BE2C (cell line): ENCODE data around the gene PRKCG.

Experiments used
- DNase-seq: peaks from one replicate; pipeline ENCODE4 v3.0.0-alpha.2; 2020
- H3K27me3 ChIP-seq: fragments of 250-450 bp; sonication (Bioruptor Pico); 2 replicates; pipeline ENCODE4 v1.5.1; 2020; ENCODE audit warnings: mild to moderate bottlenecking
- H3K36me3 ChIP-seq: fragments of 250-450 bp; sonication (Bioruptor Pico); 2 replicates; pipeline ENCODE4 v1.5.1; 2020; ENCODE audit warnings: mild to moderate bottlenecking
- H3K4me1 ChIP-seq: fragments of 250-450 bp; sonication (Bioruptor Pico); 2 replicates; pipeline ENCODE4 v1.5.1; 2020
- H3K4me3 ChIP-seq: 2 replicates; pipeline ENCODE4 v1.5.1; 2011; ENCODE audit warnings: low read depth, low read length
- H3K9me3 ChIP-seq: fragments of 250-450 bp; sonication (Bioruptor Pico); 2 replicates; pipeline ENCODE4 v1.5.1; 2020
- TF ChIP-seq, protein P1 (sequence below): IDR thresholded peaks from 2 replicates; pipeline ENCODE4 v1.5.1; 2012; ENCODE audit warnings: mild to moderate bottlenecking, low read depth, low read length

The PRKCG gene

DNA sequence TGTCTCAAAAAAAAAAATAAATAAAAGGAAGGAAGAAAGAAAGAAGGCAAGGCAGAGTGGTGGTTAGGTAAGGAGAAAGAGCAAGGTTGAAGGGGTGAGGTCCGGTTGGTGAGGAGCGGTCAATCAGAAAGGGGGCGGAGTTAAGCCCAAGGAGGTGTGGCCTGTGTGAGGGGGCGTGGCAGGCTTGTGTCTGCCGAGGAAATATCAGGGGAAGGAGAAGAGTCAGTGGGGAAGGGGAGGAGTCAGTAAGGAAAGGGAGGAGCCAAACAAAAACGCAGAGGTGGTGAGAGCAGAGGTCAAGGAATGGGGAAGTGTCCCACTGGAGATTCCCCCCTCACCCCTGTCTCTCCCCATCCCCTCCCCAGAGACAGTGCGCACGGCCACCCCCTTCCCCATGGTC lies 33.0 kb downstream of the PRKCG start:
- Histone ChIP-seq H3K36me3 (no peaks in the 10 kb centered on the region), H3K9me3 (no peaks in the 10 kb centered on the region), H3K4me1 (no peaks in the 10 kb centered on the region), H3K27me3 (peaks cover 15% of the 10 kb centered on the region), H3K4me3 (no peak overlapping the region)
- no peak for DNase-seq
- TF ChIP-seq, protein P1, sequence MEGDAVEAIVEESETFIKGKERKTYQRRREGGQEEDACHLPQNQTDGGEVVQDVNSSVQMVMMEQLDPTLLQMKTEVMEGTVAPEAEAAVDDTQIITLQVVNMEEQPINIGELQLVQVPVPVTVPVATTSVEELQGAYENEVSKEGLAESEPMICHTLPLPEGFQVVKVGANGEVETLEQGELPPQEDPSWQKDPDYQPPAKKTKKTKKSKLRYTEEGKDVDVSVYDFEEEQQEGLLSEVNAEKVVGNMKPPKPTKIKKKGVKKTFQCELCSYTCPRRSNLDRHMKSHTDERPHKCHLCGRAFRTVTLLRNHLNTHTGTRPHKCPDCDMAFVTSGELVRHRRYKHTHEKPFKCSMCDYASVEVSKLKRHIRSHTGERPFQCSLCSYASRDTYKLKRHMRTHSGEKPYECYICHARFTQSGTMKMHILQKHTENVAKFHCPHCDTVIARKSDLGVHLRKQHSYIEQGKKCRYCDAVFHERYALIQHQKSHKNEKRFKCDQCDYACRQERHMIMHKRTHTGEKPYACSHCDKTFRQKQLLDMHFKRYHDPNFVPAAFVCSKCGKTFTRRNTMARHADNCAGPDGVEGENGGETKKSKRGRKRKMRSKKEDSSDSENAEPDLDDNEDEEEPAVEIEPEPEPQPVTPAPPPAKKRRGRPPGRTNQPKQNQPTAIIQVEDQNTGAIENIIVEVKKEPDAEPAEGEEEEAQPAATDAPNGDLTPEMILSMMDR: no peak

- H3K4me1 ChIP-seq: no peaks in the 10 kb centered on the region
- H3K9me3 ChIP-seq: no peaks in the 10 kb centered on the region
- TF ChIP-seq, protein P1: no peak
- peaks cover 5% of the 10 kb centered on the region for H3K27me3 ChIP-seq
- no peak overlapping the region for H3K4me3 ChIP-seq
- no peak for DNase-seq
- no peaks in the 10 kb centered on the region for H3K36me3 ChIP-seq
These were observed 34.0 kb downstream of the PRKCG start for GRCh38 chr19:53916004-53916403.

DNA sequence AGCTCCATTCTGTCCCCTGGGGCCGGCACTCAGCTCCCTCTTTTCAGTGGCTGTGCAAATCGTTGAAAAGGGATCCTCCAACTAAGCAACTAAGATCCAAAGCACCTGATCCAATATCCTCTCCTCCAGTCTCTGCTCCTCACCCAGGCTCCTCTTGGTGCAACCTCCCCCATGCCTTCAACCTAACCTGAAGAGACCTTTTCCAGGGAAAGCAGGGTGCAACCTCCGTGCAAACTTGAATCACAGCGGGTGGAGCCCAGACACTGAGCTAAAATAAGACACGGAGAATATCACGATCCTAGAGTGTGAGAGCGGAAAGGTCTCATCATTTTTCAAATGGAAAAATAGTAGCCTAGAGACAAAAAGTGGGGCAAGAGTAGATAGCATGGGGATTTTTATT lies 35.4 kb downstream of the PRKCG start:
- no peak for DNase-seq
- Histone ChIP-seq H3K27me3 (no peaks in the 10 kb centered on the region), H3K4me1 (no peaks in the 10 kb centered on the region), H3K4me3 (no peak overlapping the region), H3K36me3 (no peaks in the 10 kb centered on the region), H3K9me3 (no peaks in the 10 kb centered on the region)
- TF ChIP-seq, protein P1: no peak

GRCh38 chr19:53927739-53928138 lies 45.7 kb downstream of the PRKCG start:
- Histone ChIP-seq H3K9me3 (no peaks in the 10 kb centered on the region), H3K4me1 (no peaks in the 10 kb centered on the region), H3K4me3 (no peak overlapping the region), H3K27me3 (no peaks in the 10 kb centered on the region), H3K36me3 (no peaks in the 10 kb centered on the region)
- no peak for DNase-seq
- TF ChIP-seq, protein P1: no peak

- no peaks in the 10 kb centered on the region for H3K9me3 ChIP-seq
- no peaks in the 10 kb centered on the region for H3K4me1 ChIP-seq
- DNase-seq: no peak
- TF ChIP-seq, protein P1: no peak
- no peaks in the 10 kb centered on the region for H3K36me3 ChIP-seq
- no peaks in the 10 kb centered on the region for H3K27me3 ChIP-seq
- no peak overlapping the region for H3K4me3 ChIP-seq
These were observed 54.0 kb downstream of the PRKCG start for GRCh38 chr19:53936029-53936428.

GRCh38 chr19:53942001-53942786 lies 60.2 kb downstream of the PRKCG start:
- no peaks in the 10 kb centered on the region for H3K36me3 ChIP-seq
- no peaks in the 10 kb centered on the region; the same call in 1 of the 2 replicates for H3K27me3 ChIP-seq
- TF ChIP-seq, protein P1: no peak
- no peak overlapping the region for H3K4me3 ChIP-seq
- no peaks in the 10 kb centered on the region for H3K4me1 ChIP-seq
- no peaks in the 10 kb centered on the region for H3K9me3 ChIP-seq
- DNase-seq: peak; percentile 52
